GM12875 (cell line): ENCODE results near the gene DUSP22.

Source experiments
- H3K4me3 ChIP-seq: one replicate; pipeline ENCODE4 v1.5.1; 2011; ENCODE audit warnings: low read depth, low read length, control low read depth
- TF ChIP-seq, protein P1 (sequence below): IDR thresholded peaks from 2 replicates; pipeline ENCODE4 v1.5.1; 2011; ENCODE audit warnings: low read depth, mild to moderate bottlenecking, control low read depth, inconsistent platforms, low read length, moderate library complexity, borderline replicate concordance; ENCODE audit not compliant: insufficient read depth

DUSP22 gene

DNA sequence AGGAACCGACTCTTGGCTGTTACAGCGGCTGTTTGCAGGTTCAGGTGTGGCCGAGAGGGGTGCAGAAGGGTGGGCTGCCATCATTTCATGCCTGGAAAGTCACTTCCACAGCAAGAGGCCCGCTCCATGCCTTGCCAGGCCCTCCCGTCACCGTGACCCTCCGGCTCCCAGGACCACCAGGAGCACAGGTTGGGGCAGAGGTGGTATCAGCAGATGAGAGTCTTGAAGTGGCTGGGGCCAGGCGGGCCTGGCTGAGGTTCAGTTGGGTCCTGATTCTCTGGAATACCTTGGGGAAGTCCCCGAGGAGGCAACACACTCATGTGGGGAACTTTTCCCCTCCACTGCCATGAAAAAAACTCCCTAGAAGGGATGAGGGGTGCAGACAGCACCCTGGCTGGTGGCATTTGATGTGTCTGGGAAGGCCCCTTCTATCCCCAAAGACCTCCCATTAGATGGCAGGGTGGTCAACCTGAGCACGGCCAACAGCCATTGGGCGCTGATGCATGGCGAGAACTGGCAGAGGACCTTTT lies 65.0 kb downstream of the DUSP22 start:
- TF ChIP-seq, protein P1, sequence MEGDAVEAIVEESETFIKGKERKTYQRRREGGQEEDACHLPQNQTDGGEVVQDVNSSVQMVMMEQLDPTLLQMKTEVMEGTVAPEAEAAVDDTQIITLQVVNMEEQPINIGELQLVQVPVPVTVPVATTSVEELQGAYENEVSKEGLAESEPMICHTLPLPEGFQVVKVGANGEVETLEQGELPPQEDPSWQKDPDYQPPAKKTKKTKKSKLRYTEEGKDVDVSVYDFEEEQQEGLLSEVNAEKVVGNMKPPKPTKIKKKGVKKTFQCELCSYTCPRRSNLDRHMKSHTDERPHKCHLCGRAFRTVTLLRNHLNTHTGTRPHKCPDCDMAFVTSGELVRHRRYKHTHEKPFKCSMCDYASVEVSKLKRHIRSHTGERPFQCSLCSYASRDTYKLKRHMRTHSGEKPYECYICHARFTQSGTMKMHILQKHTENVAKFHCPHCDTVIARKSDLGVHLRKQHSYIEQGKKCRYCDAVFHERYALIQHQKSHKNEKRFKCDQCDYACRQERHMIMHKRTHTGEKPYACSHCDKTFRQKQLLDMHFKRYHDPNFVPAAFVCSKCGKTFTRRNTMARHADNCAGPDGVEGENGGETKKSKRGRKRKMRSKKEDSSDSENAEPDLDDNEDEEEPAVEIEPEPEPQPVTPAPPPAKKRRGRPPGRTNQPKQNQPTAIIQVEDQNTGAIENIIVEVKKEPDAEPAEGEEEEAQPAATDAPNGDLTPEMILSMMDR: no peak
- H3K4me3 ChIP-seq: no peak overlapping the region

DNA sequence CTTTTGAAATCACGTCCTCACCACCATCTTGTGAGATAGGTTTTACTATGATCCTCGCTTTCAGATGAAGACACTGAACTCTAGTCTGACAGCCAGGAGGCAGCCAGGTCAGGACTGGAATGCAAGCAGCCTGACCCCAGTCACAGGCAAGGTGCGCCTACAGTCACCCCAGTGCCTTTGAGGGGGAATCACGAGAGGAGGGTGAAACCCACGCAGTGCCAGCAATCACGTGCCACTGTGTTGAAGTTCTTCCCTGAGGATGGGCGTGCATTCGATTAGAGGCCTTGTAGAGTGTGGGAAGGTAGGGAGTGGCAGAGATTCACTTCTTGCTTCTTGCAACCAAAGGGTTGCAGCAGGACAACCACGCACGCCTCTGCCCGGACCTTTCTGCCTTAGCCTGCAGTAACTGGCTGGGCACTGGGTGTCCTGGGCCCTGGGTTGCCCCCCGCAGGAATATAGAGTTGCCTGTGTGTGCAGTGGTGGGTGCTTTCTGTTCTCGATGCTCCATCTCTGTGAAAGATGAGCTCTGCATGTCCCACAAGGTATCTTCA lies 65.6 kb downstream of the DUSP22 start:
- no peak overlapping the region for H3K4me3 ChIP-seq
- TF ChIP-seq, protein P1: no peak

DNA sequence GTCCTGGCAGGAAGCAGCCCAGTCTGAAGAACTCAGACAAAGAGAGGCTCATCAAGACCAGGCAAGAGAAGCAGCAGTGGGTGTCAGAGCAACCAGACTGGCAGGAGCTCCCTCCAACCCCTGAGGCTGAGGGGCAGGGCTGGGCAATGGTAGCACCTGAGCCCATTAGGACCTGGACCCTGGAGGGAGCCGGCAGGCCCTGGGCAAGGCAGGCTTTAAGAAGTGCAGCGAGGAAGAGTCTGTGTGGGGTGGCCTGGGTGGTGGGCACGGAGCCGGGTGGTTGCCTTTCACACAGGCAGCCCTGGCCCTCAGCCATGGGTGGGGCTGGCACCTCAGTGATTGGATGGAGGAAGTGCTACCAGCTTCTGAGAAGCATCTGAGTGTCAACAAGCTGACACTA lies 66.1 kb downstream of the DUSP22 start:
- H3K4me3 ChIP-seq: no peak overlapping the region

DNA sequence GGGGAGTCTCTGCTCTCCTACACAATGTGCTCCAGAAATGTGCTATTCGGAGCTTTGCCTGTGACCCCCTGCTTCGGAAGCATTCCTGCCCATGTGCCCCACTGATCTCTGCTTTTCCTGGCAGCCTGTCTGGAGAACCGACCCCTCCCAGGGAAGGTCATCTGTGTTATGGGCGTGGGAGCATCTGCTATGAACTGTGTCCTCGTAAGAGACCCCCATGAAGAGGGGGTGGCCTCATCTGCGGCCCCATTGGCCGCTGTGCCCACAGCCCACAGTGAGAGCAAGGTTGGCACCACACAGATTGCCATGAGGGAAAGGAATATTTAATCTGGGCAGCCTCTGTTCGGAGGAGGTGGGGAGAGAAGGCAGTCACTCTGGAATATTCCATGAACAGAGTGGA lies 66.6 kb downstream of the DUSP22 start:
- TF ChIP-seq, protein P1: no peak
- H3K4me3 ChIP-seq: no peak overlapping the region

More for the DNA sequence above, 66.1 kb downstream of the DUSP22 start:
- TF ChIP-seq, protein P1: no peak

DNA sequence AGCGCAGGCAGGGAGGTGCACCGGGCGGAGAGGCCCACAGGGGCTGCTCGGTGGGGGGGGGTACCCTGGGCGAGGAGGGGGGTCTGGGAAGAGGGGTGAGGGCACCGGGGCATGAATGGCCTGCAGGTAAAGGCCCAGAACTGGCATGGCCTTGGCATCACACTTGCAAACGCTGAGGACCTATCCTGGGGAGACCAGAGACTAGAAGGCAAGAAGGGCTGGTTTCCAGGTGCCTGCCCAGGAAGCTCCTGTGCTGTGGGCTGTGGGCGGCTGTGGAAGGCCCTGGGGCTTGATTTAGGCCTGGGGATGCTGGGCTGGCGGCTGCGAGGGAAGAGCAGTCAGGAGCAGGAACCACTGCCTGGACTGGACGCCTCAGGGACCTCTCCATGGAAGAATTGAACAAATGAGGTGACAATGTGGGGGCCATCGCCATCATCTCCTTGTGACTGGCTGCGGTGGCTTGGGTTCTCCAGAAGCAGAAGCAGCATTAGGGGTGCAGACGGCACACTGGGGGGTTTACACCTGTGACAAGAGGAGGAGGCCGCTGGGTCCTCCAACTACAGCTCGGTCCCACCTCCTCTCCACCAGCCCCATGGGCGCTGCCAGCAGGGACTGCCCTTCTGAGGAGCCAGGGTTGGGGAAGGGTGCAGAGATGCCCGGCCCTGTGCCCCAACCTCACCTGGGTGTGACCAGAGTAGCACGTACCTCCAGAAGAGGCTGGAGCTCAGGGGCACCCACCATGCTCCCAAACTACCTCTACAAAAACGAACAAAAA lies 67.2 kb downstream of the DUSP22 start:
- TF ChIP-seq, protein P1: no peak
- no peak overlapping the region for H3K4me3 ChIP-seq

DNA sequence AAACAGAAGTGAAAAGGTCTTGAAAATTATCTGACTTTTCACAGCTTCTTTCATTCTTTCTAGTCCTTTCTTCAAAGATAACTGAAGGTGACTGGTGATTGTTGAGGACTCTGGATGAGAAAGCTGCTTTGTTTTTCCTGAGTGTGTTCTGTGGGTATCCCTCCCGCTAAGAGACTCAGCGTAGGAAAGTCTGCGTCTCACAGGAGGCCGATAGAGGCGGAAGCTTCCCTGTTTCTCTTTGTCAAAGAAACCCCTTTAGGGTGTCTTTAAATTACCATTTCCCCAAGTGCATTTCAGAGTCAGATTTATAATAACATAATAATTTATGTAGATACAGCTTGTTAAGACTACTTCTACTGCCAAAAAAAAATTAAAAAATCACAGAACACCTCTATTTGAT lies 68.1 kb downstream of the DUSP22 start:
- no peak overlapping the region for H3K4me3 ChIP-seq
- TF ChIP-seq, protein P1: no peak

DNA sequence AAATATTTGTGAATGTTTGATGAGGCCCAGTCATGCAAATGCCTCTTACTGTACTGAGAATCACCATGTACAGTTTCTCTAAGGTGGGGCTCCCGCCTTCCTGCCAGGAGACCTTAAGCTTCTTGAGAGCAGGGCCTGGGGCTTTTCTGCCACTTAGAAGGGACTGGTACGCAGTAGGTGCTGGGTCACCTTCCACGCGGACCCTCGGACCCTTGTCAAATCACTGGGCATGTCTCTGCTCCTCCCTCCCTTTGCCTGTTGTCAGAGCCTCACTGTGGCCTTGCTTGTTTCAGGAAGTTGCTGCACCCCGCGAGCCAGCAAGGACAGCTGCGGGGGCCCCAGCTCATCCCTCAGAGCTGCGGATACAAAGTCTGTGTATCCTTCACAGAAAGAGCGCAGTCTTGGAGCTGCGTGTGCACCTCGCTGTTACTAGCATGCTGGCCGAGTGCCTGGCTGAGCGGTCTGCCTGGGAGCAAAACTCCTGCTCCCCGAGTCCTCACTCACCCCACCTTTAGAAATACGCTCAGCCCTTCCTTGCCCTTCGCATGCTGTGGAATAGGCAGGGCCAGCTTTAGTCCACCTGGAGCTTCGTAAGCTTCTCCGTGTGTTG lies 68.6 kb downstream of the DUSP22 start:
- no peak overlapping the region for H3K4me3 ChIP-seq

More for the DNA sequence above, 68.6 kb downstream of the DUSP22 start:
- TF ChIP-seq, protein P1: no peak
